HG03521 (cell line): ENCODE data around the gene GOLPH3.
"Not testable (repeated sequence)": the region's sequence is repeated elsewhere in the genome, so short reads cannot be mapped to it uniquely, and the experiment has no call there.

Experiments used
- ATAC-seq: cut with Tn5 transposase; IDR thresholded peaks from one replicate; pipeline ENCODE4 v1.9.1; 2021; ENCODE audit warnings: mild to moderate bottlenecking, moderate library complexity; ENCODE audit not compliant: unreplicated experiment

The GOLPH3 gene

GRCh38 chr5:32172186-32172911, 1.8 kb downstream of the GOLPH3 start:
- ATAC-seq = not testable (repeated sequence)

GRCh38 chr5:32170303-32171151, 3.6 kb downstream of the GOLPH3 start:
- ATAC-seq = no peak

GRCh38 chr5:32168460-32169033, 5.6 kb downstream of the GOLPH3 start:
- ATAC-seq = no peak

GRCh38 chr5:32165597-32165996, 8.5 kb downstream of the GOLPH3 start:
- no peak for ATAC-seq

- no peak for ATAC-seq
Observed at GRCh38 chr5:32163785-32164184, 10.3 kb downstream of the GOLPH3 start.

- ATAC-seq = no peak
Observed at GRCh38 chr5:32163053-32163452, 11.1 kb downstream of the GOLPH3 start.

GRCh38 chr5:32160228-32160627, 13.9 kb downstream of the GOLPH3 start:
- no peak for ATAC-seq

- ATAC-seq = no peak
Observed at GRCh38 chr5:32159328-32160072, 14.6 kb downstream of the GOLPH3 start.

- ATAC-seq = no peak
Observed at GRCh38 chr5:32158679-32158975, 15.5 kb downstream of the GOLPH3 start.

- no peak for ATAC-seq
Observed at GRCh38 chr5:32157078-32157477, 17.0 kb downstream of the GOLPH3 start.

- ATAC-seq = no peak
Observed at GRCh38 chr5:32156635-32157034, 17.5 kb downstream of the GOLPH3 start.

GRCh38 chr5:32155211-32155610, 18.9 kb downstream of the GOLPH3 start:
- no peak for ATAC-seq

GRCh38 chr5:32153723-32154122, 20.4 kb downstream of the GOLPH3 start:
- no peak for ATAC-seq

- no peak for ATAC-seq
Observed at GRCh38 chr5:32151198-32151597, 22.9 kb downstream of the GOLPH3 start.

GRCh38 chr5:32150366-32150765, 23.8 kb downstream of the GOLPH3 start:
- no peak for ATAC-seq

GRCh38 chr5:32147959-32148358, 26.2 kb downstream of the GOLPH3 start:
- no peak for ATAC-seq

- ATAC-seq = no peak
Observed at GRCh38 chr5:32147236-32147635, 26.9 kb downstream of the GOLPH3 start.

- ATAC-seq = no peak
Observed at GRCh38 chr5:32145378-32145777, 28.7 kb downstream of the GOLPH3 start.

- ATAC-seq = no peak
Observed at GRCh38 chr5:32144378-32145207, 29.5 kb downstream of the GOLPH3 start.

GRCh38 chr5:32143617-32144377, 30.3 kb downstream of the GOLPH3 start:
- no peak for ATAC-seq
